GM12872 (cell line): ENCODE results near the gene SELENOW.
A peak's percentile ranks its signal among the peaks of the same experiment; 100 is the strongest.

Experiments used
- TF ChIP-seq, protein P1 (sequence below): IDR thresholded peaks from 3 replicates; pipeline ENCODE4 v1.5.1; 2011; ENCODE audit warnings: low read depth, mild to moderate bottlenecking, low read length, moderate library complexity; ENCODE audit not compliant: insufficient read depth

SELENOW gene

DNA sequence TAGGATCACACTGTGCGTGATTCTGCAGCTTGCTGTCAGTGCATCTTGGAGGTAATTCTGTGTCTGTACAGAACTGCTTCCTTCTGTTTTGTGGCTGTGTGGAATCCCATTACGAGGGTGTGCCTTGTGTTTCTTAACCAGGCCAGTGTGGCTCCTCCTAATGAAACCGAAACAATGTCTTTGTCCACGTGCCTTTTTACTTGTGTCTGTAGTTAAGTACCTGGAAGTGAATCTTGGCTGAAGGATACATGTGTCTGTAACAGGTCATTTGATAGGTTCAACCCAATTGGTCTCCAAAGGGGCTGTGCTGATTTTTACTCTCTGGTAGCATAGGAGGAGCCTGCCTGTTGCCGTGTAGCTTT is 20.1 kb upstream of the SELENOW start:
- TF ChIP-seq, protein P1, sequence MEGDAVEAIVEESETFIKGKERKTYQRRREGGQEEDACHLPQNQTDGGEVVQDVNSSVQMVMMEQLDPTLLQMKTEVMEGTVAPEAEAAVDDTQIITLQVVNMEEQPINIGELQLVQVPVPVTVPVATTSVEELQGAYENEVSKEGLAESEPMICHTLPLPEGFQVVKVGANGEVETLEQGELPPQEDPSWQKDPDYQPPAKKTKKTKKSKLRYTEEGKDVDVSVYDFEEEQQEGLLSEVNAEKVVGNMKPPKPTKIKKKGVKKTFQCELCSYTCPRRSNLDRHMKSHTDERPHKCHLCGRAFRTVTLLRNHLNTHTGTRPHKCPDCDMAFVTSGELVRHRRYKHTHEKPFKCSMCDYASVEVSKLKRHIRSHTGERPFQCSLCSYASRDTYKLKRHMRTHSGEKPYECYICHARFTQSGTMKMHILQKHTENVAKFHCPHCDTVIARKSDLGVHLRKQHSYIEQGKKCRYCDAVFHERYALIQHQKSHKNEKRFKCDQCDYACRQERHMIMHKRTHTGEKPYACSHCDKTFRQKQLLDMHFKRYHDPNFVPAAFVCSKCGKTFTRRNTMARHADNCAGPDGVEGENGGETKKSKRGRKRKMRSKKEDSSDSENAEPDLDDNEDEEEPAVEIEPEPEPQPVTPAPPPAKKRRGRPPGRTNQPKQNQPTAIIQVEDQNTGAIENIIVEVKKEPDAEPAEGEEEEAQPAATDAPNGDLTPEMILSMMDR = no peak

DNA sequence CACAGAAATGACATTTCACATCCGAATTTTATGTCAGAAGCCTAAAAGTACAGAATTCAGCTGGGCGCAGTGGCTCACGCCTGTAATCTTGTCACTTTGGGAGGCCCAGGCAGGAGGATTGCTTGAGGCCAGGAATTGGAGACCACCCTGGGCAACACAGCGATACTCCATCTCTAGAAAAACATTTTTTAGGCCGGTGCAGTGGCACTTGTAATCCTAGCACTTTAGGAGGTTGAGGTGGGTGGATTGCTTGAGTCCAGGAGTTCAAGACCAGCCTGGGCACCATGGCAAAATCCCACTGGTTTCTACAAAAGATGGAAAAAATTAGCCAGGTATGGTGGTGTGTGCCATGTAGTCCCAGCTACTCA is 17.9 kb upstream of the SELENOW start:
- TF ChIP-seq, protein P1 = no peak

DNA sequence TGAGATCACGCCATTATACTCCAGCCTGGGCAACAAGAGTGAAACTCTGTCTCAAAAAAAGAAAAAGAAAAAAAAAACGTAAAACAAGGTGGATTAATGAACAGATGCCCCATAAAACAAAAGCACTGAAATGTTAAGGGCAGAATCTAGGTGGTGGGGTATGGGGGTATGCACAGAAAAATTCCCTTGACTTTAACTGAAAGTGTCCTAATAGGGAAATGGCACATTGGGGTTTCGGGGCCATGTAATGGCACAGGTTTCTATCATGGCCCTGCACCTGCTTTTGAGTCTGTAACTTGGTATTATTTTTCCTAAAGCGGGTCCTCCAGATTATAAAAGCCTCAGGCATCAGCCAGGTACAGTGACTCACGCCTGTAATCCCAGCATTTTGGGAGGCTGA is 16.9 kb upstream of the SELENOW start:
- TF ChIP-seq, protein P1 = no peak

DNA sequence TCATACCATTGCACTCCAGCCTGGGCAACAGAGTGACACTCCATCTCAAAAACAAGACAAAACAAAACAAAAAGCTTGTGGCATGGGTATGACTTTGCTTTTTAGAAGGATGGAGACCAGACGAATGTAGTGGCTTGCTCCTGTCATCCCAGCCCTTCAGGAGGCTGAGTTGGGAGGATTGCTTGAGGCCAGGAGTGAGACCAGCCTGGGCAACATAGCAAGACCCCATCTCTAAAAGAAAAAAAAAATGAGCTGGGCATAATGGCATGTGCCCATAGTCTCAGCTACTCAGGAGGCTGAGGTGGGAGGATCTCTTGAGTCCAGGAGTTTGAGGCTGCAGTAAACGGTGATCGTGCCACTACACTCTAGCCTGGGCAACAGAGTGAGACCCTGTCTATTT is 16.4 kb upstream of the SELENOW start:
- TF ChIP-seq, protein P1 = no peak

DNA sequence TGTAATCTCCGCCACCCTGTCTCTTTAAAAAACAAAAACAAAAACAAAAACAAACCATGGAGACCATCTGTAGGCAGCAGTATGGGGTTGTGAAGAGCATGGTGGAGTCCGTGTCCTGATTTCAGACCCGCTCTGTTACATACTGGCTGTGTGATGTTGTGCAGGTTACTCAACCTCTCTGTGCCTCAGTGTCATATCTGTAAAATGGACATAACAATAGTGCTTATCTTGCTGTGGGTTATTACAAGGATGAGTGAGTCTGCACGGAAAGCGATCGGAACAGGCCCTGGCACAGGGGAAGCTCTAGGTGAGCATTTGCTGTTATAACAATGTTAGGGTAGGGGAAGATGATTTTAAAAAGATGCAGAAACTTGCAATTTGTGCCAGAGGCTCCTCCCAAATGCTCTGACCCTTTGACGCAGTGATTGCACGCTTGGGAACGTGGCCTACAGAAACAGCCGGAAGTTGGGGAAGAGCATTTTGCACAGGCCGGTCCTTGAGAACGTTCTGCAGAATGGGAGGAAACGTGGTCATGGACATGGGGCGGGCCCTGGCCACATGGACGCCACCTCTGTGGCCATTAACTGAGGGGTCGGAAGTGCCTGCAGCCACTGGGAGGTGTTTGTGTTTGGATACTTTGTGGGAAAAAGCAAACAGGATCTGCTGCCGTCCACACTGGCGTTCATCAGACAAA is 15.7 kb upstream of the SELENOW start:
- TF ChIP-seq, protein P1 = no peak

DNA sequence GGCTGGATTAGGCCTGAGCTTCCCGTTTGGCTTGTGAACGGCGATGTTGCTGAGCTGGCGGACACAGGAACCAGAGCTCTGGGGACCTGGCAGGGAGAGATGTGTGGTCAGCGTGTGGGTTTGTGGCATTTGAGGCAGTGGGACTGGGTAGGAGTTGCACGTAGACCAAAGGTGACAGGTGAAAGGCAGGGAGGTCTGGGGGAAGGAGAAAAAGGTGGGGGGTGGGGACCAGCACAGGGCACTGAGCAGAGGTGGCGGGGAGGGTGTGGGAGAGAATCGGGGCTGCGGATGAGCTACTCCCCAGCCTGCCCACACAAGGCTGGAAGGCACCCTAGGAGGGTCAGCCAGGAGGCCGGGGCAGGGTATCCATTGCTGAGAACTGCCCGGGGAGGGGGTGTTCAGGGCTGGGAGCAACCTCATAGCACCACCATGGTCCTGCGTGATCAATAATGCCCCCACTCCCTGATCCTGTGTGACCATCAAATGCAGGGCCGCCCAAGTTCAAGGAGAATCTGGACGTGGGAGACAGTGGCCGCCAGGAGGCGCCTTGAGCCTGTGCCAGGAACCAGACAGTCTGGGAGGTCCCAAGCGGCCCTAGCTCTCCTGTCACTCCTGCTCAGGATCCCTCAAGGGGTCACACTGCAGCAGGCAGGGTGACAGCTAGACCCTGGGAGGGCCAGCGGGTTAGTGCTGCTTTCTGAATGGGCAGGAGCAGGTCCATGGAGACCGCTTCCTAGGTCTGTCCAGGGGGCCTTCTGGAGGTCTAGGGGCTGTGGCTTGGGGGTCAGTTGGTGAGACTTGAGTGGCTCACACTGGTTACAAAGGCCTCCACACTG is 12.8 kb upstream of the SELENOW start:
- TF ChIP-seq, protein P1 = peak; percentile 91

DNA sequence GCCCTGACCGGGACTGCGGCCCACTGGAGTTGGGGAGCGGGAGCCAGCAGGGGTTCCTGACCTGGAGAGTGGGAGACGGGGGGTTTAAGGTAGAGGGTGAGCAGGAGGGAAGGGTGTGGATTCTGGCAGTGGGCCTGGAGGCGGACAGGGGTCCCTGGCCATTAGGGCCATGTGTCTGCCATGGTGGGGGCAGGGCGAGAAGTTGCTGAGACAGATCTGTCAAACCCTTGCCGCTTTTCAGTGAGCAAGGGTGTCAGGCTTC is 12.2 kb upstream of the SELENOW start:
- TF ChIP-seq, protein P1 = no peak
